Epithelial cell of esophagus (primary cell): ENCODE results near the gene ETS1.

Experiments
- DNase-seq: peaks from one replicate; pipeline ENCODE4 v3.0.0; 2010; ENCODE audit warnings: low read depth
- H3K4me3 ChIP-seq: 2 replicates; pipeline ENCODE4 v1.5.1; 2011; ENCODE audit warnings: mild to moderate bottlenecking, low read length, control low read depth
- CTCF ChIP-seq: IDR thresholded peaks from 2 replicates; pipeline ENCODE4 v1.5.1; 2011; ENCODE audit warnings: low read depth, mild to moderate bottlenecking, low read length, control low read depth, inconsistent platforms; ENCODE audit not compliant: insufficient read depth; ENCODE audit errors: missing control alignments

Gene ETS1

GRCh38 chr11:128515086-128515485, 72.3 kb downstream of the ETS1 start:
- TF ChIP-seq CTCF, result no peak
- H3K4me3 ChIP-seq, result no peak overlapping the region
- DNase-seq, result no peak

GRCh38 chr11:128513915-128514681, 73.3 kb downstream of the ETS1 start:
- no peak for TF ChIP-seq CTCF
- H3K4me3 ChIP-seq, result no peak overlapping the region
- DNase-seq, result no peak

GRCh38 chr11:128512474-128512996, 74.8 kb downstream of the ETS1 start:
- no peak for TF ChIP-seq CTCF
- no peak for DNase-seq
- no peak overlapping the region for H3K4me3 ChIP-seq

- no peak for TF ChIP-seq CTCF
- DNase-seq, result no peak
- H3K4me3 ChIP-seq, result no peak overlapping the region
Measured at GRCh38 chr11:128511712-128512111, 75.6 kb downstream of the ETS1 start.

GRCh38 chr11:128509621-128510389, 77.6 kb downstream of the ETS1 start:
- H3K4me3 ChIP-seq, result no peak overlapping the region
- no peak for TF ChIP-seq CTCF

GRCh38 chr11:128508770-128509510, 78.4 kb downstream of the ETS1 start:
- H3K4me3 ChIP-seq, result no peak overlapping the region
- no peak for TF ChIP-seq CTCF
- DNase-seq, result peak; percentile 45

More at GRCh38 chr11:128509621-128510389, 77.6 kb downstream of the ETS1 start:
- peak; percentile 60 for DNase-seq
